Psoas muscle (tissue), 8 donors: ENCODE measurements around the gene RIOX2. TPM values are rescaled to one million over a fixed set of nuclear protein-coding genes. Genes with fewer than 3 reads are reported as not detected.

Experiments used
- ATAC-seq, 4 donors: fragments of 200-7000 bp; cut with Tn5 transposase; one replicate each; pipeline ENCODE4 v1.9.1; 2020; ENCODE audit warnings: moderate library complexity in 3 of 4, mild to moderate bottlenecking in 2 of 4
- DNase-seq, 2 donors: peaks; one replicate each; pipeline ENCODE4 v3.0.0-alpha.2; 2020
- H3K27ac ChIP-seq: fragments of 200-600 bp; one replicate; pipeline ENCODE4 v1.8.0; 2022
- H3K27me3 ChIP-seq, 3 donors: fragments of 200-600 bp in 1 of 3; one replicate each; pipeline versions ENCODE4 v1.6.1 to v1.8.0; 2013 to 2022; ENCODE audit warnings: low read length in 2 of 3, mild to moderate bottlenecking in 2 of 3, moderate library complexity in 1 of 3; ENCODE audit not compliant: insufficient read depth in 3 of 3
- H3K36me3 ChIP-seq, 2 donors: fragments of 200-600 bp in 1 of 2; one replicate each; pipeline versions ENCODE4 v1.6.1 to v1.8.0; 2013 to 2022; ENCODE audit warnings: low read depth in 1 of 2, mild to moderate bottlenecking in 1 of 2, moderate library complexity in 1 of 2; ENCODE audit not compliant: insufficient read depth in 1 of 2
- H3K4me1 ChIP-seq: fragments of 200-600 bp; one replicate; pipeline ENCODE4 v1.8.0; 2022
- H3K4me3 ChIP-seq: fragments of 200-600 bp; one replicate; pipeline ENCODE4 v1.8.0; 2022; ENCODE audit warnings: mild to moderate bottlenecking
- H3K9me3 ChIP-seq: fragments of 200-600 bp; one replicate; pipeline ENCODE4 v1.8.0; 2022
- CTCF ChIP-seq: fragments of 200-600 bp; IDR thresholded peaks from one replicate; pipeline ENCODE4 v1.8.0; 2022; ENCODE audit warnings: antibody characterized with exemption
- WGBS, 3 donors: extraction: QIAGEN DNeasy Blood & Tissue Kit; methylation state at CpG; one replicate each; pipeline versions ENCODE4 v1.1.6 to v1.1.7; 2013; 5-methylcytosine and 5-hydroxymethylcytosine counted together
- intact Hi-C, 2 donors: fragments of 100-400 bp; cut with DNase I; formaldehyde crosslinking; loops; one replicate each; pipeline versions ENCODE4 v1.11.0 to v1.14.2; 2022
- long read RNA-seq, 2 donors: library from polyadenylated mRNA; unstranded; transcript quantifications; one replicate each; pipeline ENCODE4 v2.0.0, GENCODE V29; 2021
- polyA plus RNA-seq, 3 donors: library from polyadenylated mRNA; stranded (reverse); fragments of 200-250 nt; gene quantifications; one replicate each; pipeline ENCODE4 v1.2.3, GENCODE V29; 2013
- total RNA-seq, 4 donors: library from RNA; stranded (reverse); fragmentation: NEBNext Ultra II Directional in 2 of 4; extraction: Animal tissue kit (Norgen Biotek cat#: 25700) in 2 of 4; gene quantifications; one replicate each; pipeline versions ENCODE4 v1.2.1 to v1.2.4, GENCODE V29; 2021 to 2023
- donor health status: healthy with polysubstance abuse.
- donor health status: DM: no; HTN: no; CAD: no; lungs with moderate emphysema.
- donor health status: Bipolar disorder and iron deficiency.
- donor health status: healthy.
- donor health status: DM: yes; HTN: yes; CAD: no.
- donor health status: DM: no; HTN: no; CAD: no.
- donor health status: DM: no; HTN: no; CAD: no.
- donor health status: DM: yes; HTN: yes; CAD: no.

Gene RIOX2
- total RNA-seq (10 to 100 TPM; 23.0 to 66.2 (median 34.8) TPM), polyA plus RNA-seq (10 to 100 TPM; 16.7 to 45.8 (median 26.5) TPM)
- long read RNA-seq, donor 1, full-length matches to known transcripts: 48 of 90 reads
- long read RNA-seq, donor 1, partial matches to known transcripts: 10 of 90 reads
- long read RNA-seq, donor 1, other reads (novel, unspliced or antisense): 32 of 90 reads
- long read RNA-seq, donor 2, full-length matches to known transcripts: 71 of 110 reads
- long read RNA-seq, donor 2, partial matches to known transcripts: 7 of 110 reads
- long read RNA-seq, donor 2, other reads (novel, unspliced or antisense): 32 of 110 reads

- intact Hi-C loops: no loop called here
- H3K36me3 ChIP-seq: peaks cover 0 to 2% of the 10 kb centered on the region in 2 donors
- ATAC-seq: peak; percentile 92 to 97 (median 95)
- peak within 1 kb of the TSS; percentile 97 for H3K27ac ChIP-seq
- peaks cover 38% of the 10 kb centered on the region for H3K4me1 ChIP-seq
- H3K9me3 ChIP-seq: no peaks in the 10 kb centered on the region
- no peak for TF ChIP-seq CTCF
- DNase-seq: peak; percentile 81 to 87
- H3K27me3 ChIP-seq: no peaks in the 10 kb centered on the region
- 0 to 1% (median 0%) methylated on average over 72 to 82 of the region's 82 CpGs for WGBS, 3 donors
- peak within 1 kb of the TSS; percentile 87 for H3K4me3 ChIP-seq
Measured at GRCh38 chr3:97971679-97972567, at the start of gene RIOX2. TSS of gene RIOX2 (minus strand) at chr3:97972431. CDS start at chr3:97967593, 4,838 bp downstream.

- Histone ChIP-seq H3K27ac (peak overlapping the region; percentile 37), H3K9me3 (no peaks in the 10 kb centered on the region), H3K27me3 (no peaks in the 10 kb centered on the region), H3K4me1 (peaks cover 14% of the 10 kb centered on the region), H3K36me3 (no peaks in the 10 kb centered on the region), H3K4me3 (no peak overlapping the region)
- DNase-seq: no peak
- TF ChIP-seq CTCF: no peak
- 74 to 84% (median 77%) methylated on average over 4 of the region's 4 CpGs for WGBS, 3 donors
- intact Hi-C loops: loop anchor here in 1 of 2 donors (10.0 kb wide), 1 partner anchor 66 kb away; no protein-coding TSS in a partner anchor
- ATAC-seq: peak; percentile 51 to 86 (median 80)
Measured at GRCh38 chr3:98020412-98020811, 48.2 kb upstream of the RIOX2 start.

- Histone ChIP-seq H3K27me3 (no peaks in the 10 kb centered on the region), H3K4me3 (no peak overlapping the region), H3K27ac (no peak overlapping the region), H3K36me3 (no peaks in the 10 kb centered on the region), H3K9me3 (no peaks in the 10 kb centered on the region), H3K4me1 (peaks cover 20% of the 10 kb centered on the region)
- ATAC-seq: no peak
- intact Hi-C loops: loop anchor here in 1 of 2 donors (10.0 kb wide), 1 partner anchor 104 kb away; no protein-coding TSS in a partner anchor
- no peak for DNase-seq
- 89 to 92% (median 91%) methylated on average over 4 of the region's 4 CpGs for WGBS, 3 donors
- no peak for TF ChIP-seq CTCF
Measured at GRCh38 chr3:98018301-98018700, 46.1 kb upstream of the RIOX2 start.

GRCh38 chr3:98014268-98014585 is 42.0 kb upstream of the RIOX2 start:
- no peak for TF ChIP-seq CTCF
- no peaks in the 10 kb centered on the region for H3K27me3 ChIP-seq
- no peak overlapping the region for H3K27ac ChIP-seq
- H3K36me3 ChIP-seq: no peaks in the 10 kb centered on the region
- DNase-seq (no peak), ATAC-seq (peak in 1 of 4 donors; percentile 17)
- WGBS, 3 donors: 88 to 94% (median 89%) methylated on average over 2 of the region's 2 CpGs
- intact Hi-C loops: loop anchor here in 1 of 2 donors (10.0 kb wide), 1 partner anchor 99 kb away; no protein-coding TSS in a partner anchor
- H3K4me3 ChIP-seq: no peak overlapping the region
- H3K9me3 ChIP-seq: no peaks in the 10 kb centered on the region
- H3K4me1 ChIP-seq: peaks cover 6% of the 10 kb centered on the region
